HG02642 (cell line): ENCODE measurements around the gene STXBP3.
A peak's percentile ranks its signal among the peaks of the same experiment; 100 is the strongest.
"Not testable (repeated sequence)": the region's sequence is repeated elsewhere in the genome, so short reads cannot be mapped to it uniquely, and the experiment has no call there.

Experiments used
- ATAC-seq: cut with Tn5 transposase; IDR thresholded peaks from one replicate; pipeline ENCODE4 v1.9.1; 2021; ENCODE audit warnings: mild to moderate bottlenecking; ENCODE audit not compliant: unreplicated experiment, poor library complexity

The STXBP3 gene

GRCh38 chr1:108746382-108747170 lies at the start of gene STXBP3:
Gene STXBP3, plus strand, starts transcription at chr1:108746674. Its CDS starts 64 bp downstream, at chr1:108746738.
- peak; percentile 92 for ATAC-seq

GRCh38 chr1:108699375-108700332 lies 46.8 kb upstream of the STXBP3 start:
- no peak for ATAC-seq

- no peak for ATAC-seq
Observed at GRCh38 chr1:108701176-108701849, 45.2 kb upstream of the STXBP3 start.

GRCh38 chr1:108702109-108702508 lies 44.4 kb upstream of the STXBP3 start:
- ATAC-seq, result not testable (repeated sequence)

- ATAC-seq, result no peak
Observed at GRCh38 chr1:108703939-108704338, 42.5 kb upstream of the STXBP3 start.

GRCh38 chr1:108704496-108704895 lies 42.0 kb upstream of the STXBP3 start:
- ATAC-seq, result no peak

- ATAC-seq, result no peak
Observed at GRCh38 chr1:108706643-108707042, 39.8 kb upstream of the STXBP3 start.

GRCh38 chr1:108708691-108709660 lies 37.5 kb upstream of the STXBP3 start:
- peak; percentile 64 for ATAC-seq

GRCh38 chr1:108712606-108713150 lies 33.8 kb upstream of the STXBP3 start, which contains the start of gene FNDC7:
Gene FNDC7, plus strand, starts transcription at chr1:108712908. Its CDS starts 26 bp downstream, at chr1:108712934.
- no peak for ATAC-seq

GRCh38 chr1:108715932-108716331 lies 30.5 kb upstream of the STXBP3 start:
- ATAC-seq, result no peak

- no peak for ATAC-seq
Observed at GRCh38 chr1:108716437-108717230, 29.8 kb upstream of the STXBP3 start.

GRCh38 chr1:108717774-108718316 lies 28.6 kb upstream of the STXBP3 start:
- no peak for ATAC-seq

- ATAC-seq, result no peak
Observed at GRCh38 chr1:108718927-108719655, 27.4 kb upstream of the STXBP3 start.

GRCh38 chr1:108719656-108720435 lies 26.6 kb upstream of the STXBP3 start:
- ATAC-seq, result no peak

GRCh38 chr1:108722292-108722691 lies 24.2 kb upstream of the STXBP3 start:
- ATAC-seq, result no peak

- no peak for ATAC-seq
Observed at GRCh38 chr1:108725906-108726305, 20.6 kb upstream of the STXBP3 start.
